DND-41 (cell line): Measurements from ENCODE around the gene NDUFA3.

Source experiments
- CTCF ChIP-seq: IDR thresholded peaks from 2 replicates; pipeline ENCODE4 v1.5.1; 2012; ENCODE audit warnings: borderline replicate concordance, low read length, moderate library complexity, mild to moderate bottlenecking; ENCODE audit not compliant: poor library complexity, severe bottlenecking; ENCODE audit errors: extremely low read depth
- EZH2 ChIP-seq: IDR thresholded peaks from 3 replicates; pipeline ENCODE4 v1.6.1; 2012; ENCODE audit warnings: borderline replicate concordance, low read depth, mild to moderate bottlenecking, moderate library complexity, low read length, inconsistent platforms; ENCODE audit not compliant: severe bottlenecking

GRCh38 chr19:54115109-54116063 is 12.7 kb downstream of the NDUFA3 start, which contains the start of the genes PRPF31 and TFPT:
- TF ChIP-seq CTCF (no peak), EZH2 (no peak)
